Stimulated activated CD4-positive, alpha-beta T cell treated with anti-CD3 and anti-CD28 coated beads, Interleukin-12 subunit alpha, Interleukin-12 subunit beta, amount 100 ng/mL, for 48 hours (primary cell): Measurements from ENCODE around the gene S100A8.
"Not testable (repeated sequence)": the region's sequence is repeated elsewhere in the genome, so short reads cannot be mapped to it uniquely, and the experiment has no call there.

Source experiments
- DNase-seq, 3 donors: peaks; one replicate each; pipeline ENCODE4 v3.0.0-alpha.2; 2020; ENCODE audit warnings: low read depth in 2 of 3, low spot score in 1 of 3

S100A8 gene

GRCh38 chr1:153417136-153417888 is 26.4 kb upstream of the S100A8 start:
- DNase-seq: no peak

- no peak for DNase-seq
Measured at GRCh38 chr1:153415850-153416570, 25.1 kb upstream of the S100A8 start, which contains the start of gene S100A7A. S100A7A (plus strand) TSS chr1:153416520; CDS start chr1:153418083, 1,563 bp downstream.

DNA sequence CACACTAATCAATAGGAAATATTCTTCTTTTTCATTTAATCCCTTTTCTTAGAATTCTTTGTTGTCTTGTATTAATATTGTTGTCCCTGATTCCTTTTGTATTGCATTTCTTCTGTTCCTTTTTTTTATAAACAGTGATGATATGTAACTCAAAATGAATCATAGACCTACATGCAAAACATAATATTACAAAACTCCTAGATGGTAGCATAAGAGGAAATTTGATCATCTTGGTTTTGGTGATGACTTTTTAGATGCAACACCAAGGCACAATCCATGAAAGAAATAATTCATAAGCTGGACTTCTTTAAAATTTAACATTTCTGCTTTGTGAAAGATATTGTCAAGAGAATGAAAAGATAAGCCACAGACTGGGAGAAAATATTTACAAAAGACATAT is 23.1 kb upstream of the S100A8 start:
- not testable (repeated sequence) for DNase-seq

GRCh38 chr1:153407274-153407673 is 16.4 kb upstream of the S100A8 start:
- not testable (repeated sequence) for DNase-seq

- DNase-seq: not testable (repeated sequence)
Measured at GRCh38 chr1:153405825-153406599, 15.1 kb upstream of the S100A8 start.

DNA sequence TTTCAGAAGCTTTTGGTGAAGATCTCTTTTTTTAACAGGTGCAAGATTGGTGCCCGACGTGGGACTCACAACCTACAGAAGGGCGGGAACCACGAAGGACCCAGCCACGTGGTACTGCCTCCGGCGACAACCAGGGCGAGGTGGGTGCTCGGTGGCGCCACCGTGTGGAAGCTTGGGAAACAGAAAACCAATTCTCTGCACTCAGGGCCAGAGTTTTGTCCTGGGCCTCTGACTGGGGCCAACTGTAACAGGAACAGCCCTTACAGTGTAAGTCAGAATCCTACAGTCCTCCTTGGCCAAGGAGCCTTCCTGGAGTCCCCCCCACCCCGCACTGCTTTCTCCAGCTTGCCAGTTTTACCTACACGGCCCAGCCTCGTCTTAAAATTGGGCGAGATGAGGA is 13.9 kb upstream of the S100A8 start:
- peak; percentile 30 to 51 (median 50) for DNase-seq

DNA sequence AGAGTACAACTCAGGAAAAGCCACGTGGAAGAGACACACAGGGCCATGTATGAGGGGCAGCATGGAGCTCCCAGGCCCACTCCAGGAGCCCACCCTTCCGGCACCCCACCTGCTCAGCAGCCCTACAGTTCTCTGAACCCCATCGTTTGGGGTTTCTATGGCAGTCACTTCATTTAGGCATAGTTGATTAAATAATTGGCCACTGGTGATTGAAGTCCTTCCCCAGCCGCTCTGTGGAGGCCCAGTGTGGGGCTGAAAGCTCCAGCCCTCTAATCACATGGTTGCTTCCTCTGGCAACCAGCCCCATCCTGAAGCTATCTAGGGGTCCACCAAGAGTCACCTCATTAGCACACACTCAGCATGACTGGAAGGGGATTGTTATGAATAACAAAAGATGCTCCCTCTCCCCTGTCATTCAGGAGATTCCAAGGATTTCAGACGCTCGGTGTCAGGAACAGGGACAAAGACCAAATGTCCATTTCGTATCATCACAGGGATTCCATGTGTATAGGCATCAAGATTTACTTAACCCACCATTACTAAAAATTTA is 13.3 kb upstream of the S100A8 start:
- DNase-seq: no peak

DNA sequence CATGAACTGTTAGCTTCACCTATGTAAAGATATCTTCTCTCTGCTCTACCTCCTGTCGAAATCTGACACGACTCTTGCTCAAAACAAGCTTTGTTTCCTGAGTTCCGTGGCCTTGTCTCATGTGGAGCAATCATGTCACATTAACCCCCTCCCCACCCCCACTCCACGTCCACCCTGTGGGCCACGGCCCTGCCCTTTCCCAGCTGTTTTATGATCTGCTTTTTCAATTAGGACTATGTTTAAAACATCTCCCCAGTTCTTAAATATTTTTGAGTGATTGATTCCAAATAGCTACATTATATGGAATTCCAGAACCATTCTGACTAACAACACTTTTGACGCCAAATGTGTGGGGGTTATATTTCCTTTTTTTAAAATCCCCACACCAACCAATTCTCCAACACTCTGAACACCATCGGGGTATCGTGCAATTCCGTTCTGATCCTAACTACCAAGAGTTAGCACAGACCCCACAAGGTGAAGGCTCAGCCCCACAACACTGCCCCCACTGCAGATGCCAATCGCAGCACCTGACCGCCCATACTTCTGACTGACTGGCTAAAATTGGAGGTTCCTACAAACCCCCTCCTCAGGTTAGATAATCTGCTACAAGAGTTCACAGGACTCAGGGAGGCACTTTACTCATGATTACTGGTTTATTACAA is 12.7 kb upstream of the S100A8 start:
- DNase-seq: no peak

GRCh38 chr1:153402226-153402625 is 11.4 kb upstream of the S100A8 start:
- no peak for DNase-seq

DNA sequence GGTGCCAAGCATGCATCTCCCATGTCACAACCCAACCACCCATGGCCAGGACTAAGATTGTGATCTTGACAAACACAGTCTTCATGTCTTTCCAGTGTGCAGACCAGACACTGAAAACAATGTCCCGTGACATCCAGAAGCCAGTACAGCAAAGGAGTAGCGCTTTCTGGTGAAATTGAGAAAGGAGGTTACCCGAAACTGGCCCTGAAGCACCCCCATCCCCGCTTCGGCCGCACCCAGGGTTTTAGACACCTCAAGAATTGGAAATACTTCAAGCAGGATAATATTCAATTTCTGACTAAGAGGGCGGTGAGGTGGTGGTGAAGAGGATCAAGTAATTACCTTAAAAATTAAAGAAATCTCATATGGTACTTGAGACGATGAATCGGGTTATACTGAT is 10.6 kb upstream of the S100A8 start:
- no peak for DNase-seq

- no peak for DNase-seq
Measured at GRCh38 chr1:153400244-153400643, 9.4 kb upstream of the S100A8 start.

GRCh38 chr1:153399401-153400055 is 8.7 kb upstream of the S100A8 start:
- DNase-seq: no peak

GRCh38 chr1:153397924-153398651 is 7.2 kb upstream of the S100A8 start:
- DNase-seq: no peak

DNA sequence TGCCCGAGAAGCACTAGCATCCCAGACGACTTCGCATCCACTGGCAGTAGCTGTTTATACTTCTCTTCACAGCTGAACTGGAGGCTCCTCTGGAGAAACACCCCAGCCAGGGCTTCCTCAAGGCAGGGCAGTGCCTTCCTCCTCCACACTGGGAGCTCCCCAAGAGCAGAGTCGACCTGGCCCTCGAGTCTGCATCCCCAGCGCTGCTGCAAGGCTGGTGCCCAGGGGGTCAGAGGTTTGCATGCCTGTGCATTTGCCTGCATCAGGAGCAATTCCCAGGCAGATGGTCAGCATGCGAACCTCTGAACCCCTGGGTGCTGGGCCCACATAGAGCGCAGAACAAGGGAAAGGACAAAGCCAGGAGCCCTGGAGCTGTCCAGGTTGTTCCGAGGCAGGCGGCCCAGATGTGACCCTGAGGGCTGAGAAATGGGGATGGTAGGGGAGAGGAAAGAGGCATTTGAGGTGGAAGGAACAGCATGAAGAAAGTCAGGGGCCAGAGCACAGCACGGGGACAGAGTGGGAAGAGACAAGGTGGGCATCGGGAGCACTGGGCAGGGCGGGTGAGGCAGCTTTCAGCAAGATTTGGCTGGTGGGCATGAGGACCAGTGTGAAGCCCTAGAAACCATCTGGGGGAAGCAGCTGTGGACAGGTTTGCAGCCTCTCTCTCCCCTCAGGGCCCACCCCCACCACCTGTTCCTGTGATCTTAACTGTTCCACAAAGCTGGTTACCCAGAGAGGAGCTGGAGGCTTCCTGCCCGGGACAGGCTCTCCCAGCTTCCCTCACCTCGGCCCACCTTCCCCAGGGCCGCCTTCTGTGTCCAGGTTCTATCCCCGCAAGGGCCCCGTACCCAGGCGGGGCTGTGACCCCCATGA is 6.4 kb upstream of the S100A8 start:
- DNase-seq: no peak

GRCh38 chr1:153396461-153396860 is 5.6 kb upstream of the S100A8 start:
- no peak for DNase-seq

- DNase-seq: no peak
Measured at GRCh38 chr1:153395776-153396175, 4.9 kb upstream of the S100A8 start.

GRCh38 chr1:153395136-153395685 is 4.3 kb upstream of the S100A8 start:
- DNase-seq: no peak

DNA sequence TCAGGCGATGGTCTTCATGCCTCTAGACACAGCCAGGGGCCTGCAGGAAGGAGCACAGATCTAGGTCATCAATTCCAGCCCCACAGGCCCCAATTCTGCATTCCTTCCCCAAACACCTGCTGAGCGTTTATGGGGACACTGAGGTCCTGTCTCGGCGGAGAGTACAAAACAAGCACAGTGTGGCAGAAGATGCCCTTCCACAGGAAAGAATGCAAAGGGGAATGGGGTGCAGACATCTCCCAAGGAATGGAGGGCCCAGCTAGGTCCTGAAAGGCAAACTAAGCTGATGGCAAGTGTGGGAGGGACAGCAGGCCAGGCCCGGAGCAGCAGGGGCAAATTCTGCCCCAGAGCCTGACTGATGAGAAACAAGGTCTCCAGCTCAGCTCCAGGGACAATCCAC is 3.5 kb upstream of the S100A8 start:
- no peak for DNase-seq
